Right lobe of liver (tissue), 4 donors: Measurements from ENCODE around the gene KLHL10.

Source experiments
- CTCF ChIP-seq, 4 donors: fragments of 200-600 bp in 3 of 4; fragments of 450-650 bp in 1 of 4; IDR thresholded peaks; one replicate each; pipeline versions ENCODE4 v1.5.1 to v1.8.0; 2016 to 2022; ENCODE audit warnings: antibody characterized with exemption in 4 of 4, mild to moderate bottlenecking in 2 of 4
- POLR2A ChIP-seq: fragments of 450-650 bp; IDR thresholded peaks from one replicate; pipeline ENCODE4 v1.6.1; 2017; ENCODE audit warnings: antibody characterized with exemption, mild to moderate bottlenecking
- donor health status: DM: no; HTN: no; CAD: no.
- donor health status: DM: no; HTN: no; CAD: no.
- donor health status: DM: no; HTN: yes; CAD: no.

GRCh38 chr17:41888332-41888965 lies 50.8 kb downstream of the KLHL10 start:
- no peak for TF ChIP-seq CTCF (IDR thresholded peaks at IDR 0.05)
- TF ChIP-seq POLR2A: no peak
